ENCODE measurements around the gene GRAMD1A.
"Not testable (repeated sequence)": the region's sequence is repeated elsewhere in the genome, so short reads cannot be mapped to it uniquely, and the experiment has no call there.

Gene GRAMD1A

GRCh38 chr19:34999498-35000337 lies at the start of gene GRAMD1A:
TSS of gene GRAMD1A (plus strand) at chr19:35000323. CDS start at chr19:35000479, 156 bp downstream.
- DNase-seq (ENCODE audit: low spot score) = peak; percentile 99

- no peak for DNase-seq (ENCODE audit: low spot score)
These were observed 47.0 kb upstream of the GRAMD1A start for GRCh38 chr19:34953092-34953491.

GRCh38 chr19:34957830-34958751 lies 42.0 kb upstream of the GRAMD1A start:
- DNase-seq (ENCODE audit: low spot score) = no peak

GRCh38 chr19:34959021-34959420 lies 41.1 kb upstream of the GRAMD1A start:
- no peak for DNase-seq (ENCODE audit: low spot score)

GRCh38 chr19:34960103-34960805 lies 39.9 kb upstream of the GRAMD1A start:
- peak; percentile 31 for DNase-seq (ENCODE audit: low spot score)

GRCh38 chr19:34960940-34961679 lies 39.0 kb upstream of the GRAMD1A start:
- peak; percentile 8 for DNase-seq (ENCODE audit: low spot score)

GRCh38 chr19:34961775-34962686 lies 38.1 kb upstream of the GRAMD1A start:
- no peak for DNase-seq (ENCODE audit: low spot score)

- DNase-seq (ENCODE audit: low spot score) = peak; percentile 23
These were observed 37.2 kb upstream of the GRAMD1A start for GRCh38 chr19:34962687-34963572.

GRCh38 chr19:34963573-34964406 lies 36.3 kb upstream of the GRAMD1A start, which contains the start of gene ZNF792:
TSS of gene ZNF792 (minus strand) at chr19:34964229. CDS start at chr19:34963662, 567 bp downstream.
- peak; percentile 93 for DNase-seq (ENCODE audit: low spot score)

GRCh38 chr19:34964598-34964997 lies 35.5 kb upstream of the GRAMD1A start:
- DNase-seq (ENCODE audit: low spot score) = no peak

GRCh38 chr19:34965505-34965904 lies 34.6 kb upstream of the GRAMD1A start:
- DNase-seq (ENCODE audit: low spot score) = not testable (repeated sequence)

- DNase-seq (ENCODE audit: low spot score) = no peak
These were observed 32.6 kb upstream of the GRAMD1A start for GRCh38 chr19:34967551-34967950.

GRCh38 chr19:34969721-34970120 lies 30.4 kb upstream of the GRAMD1A start:
- no peak for DNase-seq (ENCODE audit: low spot score)

GRCh38 chr19:34970185-34970780 lies 29.8 kb upstream of the GRAMD1A start:
- DNase-seq (ENCODE audit: low spot score) = not testable (repeated sequence)

- no peak for DNase-seq (ENCODE audit: low spot score)
These were observed 27.9 kb upstream of the GRAMD1A start for GRCh38 chr19:34972163-34972705.

- DNase-seq (ENCODE audit: low spot score) = no peak
These were observed 25.5 kb upstream of the GRAMD1A start for GRCh38 chr19:34974646-34975045.

- no peak for DNase-seq (ENCODE audit: low spot score)
These were observed 25.1 kb upstream of the GRAMD1A start for GRCh38 chr19:34975056-34975455.

- no peak for DNase-seq (ENCODE audit: low spot score)
These were observed 23.5 kb upstream of the GRAMD1A start for GRCh38 chr19:34976611-34977010.
